Endometrial microvascular endothelial cells (primary cell): ENCODE measurements around the gene BST1. TPM values are rescaled to one million over a fixed set of nuclear protein-coding genes. Genes with fewer than 3 reads are reported as not detected.

Experiments used
- in situ Hi-C: cut with HindIII; loops from 2 replicates; pipeline ENCODE4 v1.10.0; 2017; ENCODE audit warnings: low sequenced_read_pairs, low pct_unique_long_range_greater_than_20kb; ENCODE audit errors: inconsistent ontology term
- total RNA-seq: library from RNA; depleted of rRNA; stranded (reverse); fragments of >200 nt; gene quantifications from one replicate; pipeline ENCODE4 v1.2.3, GENCODE V29; 2015; ENCODE audit errors: inconsistent ontology term

The BST1 gene
- total RNA-seq, 1 donor from 2014 or later: 27.3 TPM

GRCh38 chr4:15674926-15675325 lies 27.9 kb upstream of the BST1 start:
- in situ Hi-C loops: no loop called here

GRCh38 chr4:15675356-15675755 lies 27.5 kb upstream of the BST1 start:
- in situ Hi-C loops: no loop called here

GRCh38 chr4:15676039-15676438 lies 26.8 kb upstream of the BST1 start:
- in situ Hi-C loops: no loop called here

- in situ Hi-C loops: no loop called here
These were observed 26.0 kb upstream of the BST1 start for GRCh38 chr4:15676899-15677298.

GRCh38 chr4:15677507-15677988 lies 25.3 kb upstream of the BST1 start:
- in situ Hi-C loops: no loop called here

- in situ Hi-C loops: no loop called here
These were observed 21.8 kb upstream of the BST1 start for GRCh38 chr4:15681067-15681371.

GRCh38 chr4:15681372-15682241 lies 21.3 kb upstream of the BST1 start, which contains the start of gene FAM200B:
Gene FAM200B, plus strand, starts transcription at chr4:15681827. Its CDS starts 5,151 bp downstream, at chr4:15686978.
- in situ Hi-C loops: no loop called here

GRCh38 chr4:15682242-15683142 lies 20.4 kb upstream of the BST1 start:
- in situ Hi-C loops: no loop called here

GRCh38 chr4:15683143-15683495 lies 19.7 kb upstream of the BST1 start:
- in situ Hi-C loops: no loop called here

GRCh38 chr4:15684498-15684897 lies 18.4 kb upstream of the BST1 start:
- in situ Hi-C loops: no loop called here

GRCh38 chr4:15688051-15688450 lies 14.8 kb upstream of the BST1 start:
- in situ Hi-C loops: no loop called here

GRCh38 chr4:15689540-15689939 lies 13.3 kb upstream of the BST1 start:
- in situ Hi-C loops: no loop called here

- in situ Hi-C loops: no loop called here
These were observed 12.7 kb upstream of the BST1 start for GRCh38 chr4:15690020-15690809.

GRCh38 chr4:15691346-15692135 lies 11.3 kb upstream of the BST1 start:
- in situ Hi-C loops: no loop called here

- in situ Hi-C loops: no loop called here
These were observed 10.3 kb upstream of the BST1 start for GRCh38 chr4:15692602-15693001.

GRCh38 chr4:15694431-15694830 lies 8.4 kb upstream of the BST1 start:
- in situ Hi-C loops: no loop called here

- in situ Hi-C loops: no loop called here
These were observed 7.6 kb upstream of the BST1 start for GRCh38 chr4:15695240-15695699.

GRCh38 chr4:15695729-15696128 lies 7.1 kb upstream of the BST1 start:
- in situ Hi-C loops: no loop called here
